PFSK-1 (cell line): Measurements from ENCODE around the gene EIF1AX.

Experiments
- FOXP2 ChIP-seq: optimal IDR thresholded peaks from 2 replicates; pipeline ENCODE3; 2011; ENCODE audit warnings: borderline replicate concordance, control low read depth, inconsistent platforms; ENCODE audit not compliant: insufficient read depth; ENCODE audit errors: extremely low read length, extremely low read depth
- POLR2AphosphoS5 ChIP-seq: IDR thresholded peaks from 2 replicates; pipeline ENCODE4 v1.6.1; 2012; ENCODE audit warnings: low read depth, mild to moderate bottlenecking, control low read depth, low read length, moderate library complexity
- REST ChIP-seq, 2 experiments: IDR thresholded peaks; 2 replicates each; pipeline versions ENCODE4 v1.6.1 to v1.8.0; 2011 to 2012; ENCODE audit warnings: low read depth in 2 of 2, low read length in 2 of 2, control low read depth in 1 of 2, inconsistent platforms in 1 of 2, mild to moderate bottlenecking in 1 of 2, moderate library complexity in 1 of 2; ENCODE audit not compliant: insufficient read depth in 1 of 2
- SIN3A ChIP-seq: IDR thresholded peaks from 2 replicates; pipeline ENCODE4 v1.6.1; 2012; ENCODE audit warnings: mild to moderate bottlenecking, low read length, moderate library complexity, borderline replicate concordance; ENCODE audit not compliant: insufficient read depth
- TAF1 ChIP-seq: IDR thresholded peaks from 2 replicates; pipeline ENCODE4 v1.6.1; 2012; ENCODE audit warnings: low read length, control low read depth, borderline replicate concordance; ENCODE audit not compliant: insufficient read depth

EIF1AX gene

GRCh38 chrX:20116087-20116576 lies 25.5 kb downstream of the EIF1AX start:
- no peak for TF ChIP-seq SIN3A
- no peak for TF ChIP-seq TAF1
- TF ChIP-seq REST (IDR thresholded peaks at IDR 0.05; ENCODE audit: insufficient read depth in 1 of 2, low read depth in 2 of 2, low read length in 2 of 2) = no peak
- TF ChIP-seq FOXP2 = no peak

- TF ChIP-seq SIN3A (no peak), FOXP2 (no peak), TAF1 (no peak), REST (IDR thresholded peaks at IDR 0.05; ENCODE audit: insufficient read depth in 1 of 2, low read depth in 2 of 2, low read length in 2 of 2) (no peak), POLR2AphosphoS5 (no peak)
Measured at GRCh38 chrX:20112022-20112774, 29.4 kb downstream of the EIF1AX start.

- no peak for TF ChIP-seq FOXP2
Measured at GRCh38 chrX:20111271-20111670, 30.4 kb downstream of the EIF1AX start.

- no peak for TF ChIP-seq SIN3A
- no peak for TF ChIP-seq TAF1
- TF ChIP-seq POLR2AphosphoS5 = no peak
- TF ChIP-seq REST (IDR thresholded peaks at IDR 0.05; ENCODE audit: insufficient read depth in 1 of 2, low read depth in 2 of 2, low read length in 2 of 2) = no peak
- no peak for TF ChIP-seq FOXP2
Measured at GRCh38 chrX:20101934-20102581, 39.6 kb downstream of the EIF1AX start.

GRCh38 chrX:20091499-20091898 lies 50.1 kb downstream of the EIF1AX start:
- TF ChIP-seq SIN3A (no peak), TAF1 (no peak), FOXP2 (no peak), POLR2AphosphoS5 (no peak), REST (IDR thresholded peaks at IDR 0.05; ENCODE audit: insufficient read depth in 1 of 2, low read depth in 2 of 2, low read length in 2 of 2) (no peak)
